Measurements from ENCODE around the gene F9. TPM values are rescaled to one million over a fixed set of nuclear protein-coding genes. Genes with fewer than 3 reads are reported as not detected.
"Not testable (repeated sequence)": the region's sequence is repeated elsewhere in the genome, so short reads cannot be mapped to it uniquely, and the experiment has no call there.

F9 gene
- under 1 TPM in 1 of 4 donors, not detected in 3; 0.27 TPM for polyA plus RNA-seq (ENCODE audit: insufficient read length in 4 of 4)

DNA sequence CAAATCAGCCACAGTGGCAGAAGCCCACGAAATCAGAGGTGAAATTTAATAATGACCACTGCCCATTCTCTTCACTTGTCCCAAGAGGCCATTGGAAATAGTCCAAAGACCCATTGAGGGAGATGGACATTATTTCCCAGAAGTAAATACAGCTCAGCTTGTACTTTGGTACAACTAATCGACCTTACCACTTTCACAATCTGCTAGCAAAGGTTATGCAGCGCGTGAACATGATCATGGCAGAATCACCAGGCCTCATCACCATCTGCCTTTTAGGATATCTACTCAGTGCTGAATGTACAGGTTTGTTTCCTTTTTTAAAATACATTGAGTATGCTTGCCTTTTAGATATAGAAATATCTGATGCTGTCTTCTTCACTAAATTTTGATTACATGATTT is at the start of gene F9:
Gene F9 (plus strand): TSS at position 190 of the 400 bp plus-strand sequence. CDS start 26 bp downstream, at position 216.
- DNase-seq (ENCODE audit: low read depth in 4 of 4, low spot score in 3 of 4): no peak

DNA sequence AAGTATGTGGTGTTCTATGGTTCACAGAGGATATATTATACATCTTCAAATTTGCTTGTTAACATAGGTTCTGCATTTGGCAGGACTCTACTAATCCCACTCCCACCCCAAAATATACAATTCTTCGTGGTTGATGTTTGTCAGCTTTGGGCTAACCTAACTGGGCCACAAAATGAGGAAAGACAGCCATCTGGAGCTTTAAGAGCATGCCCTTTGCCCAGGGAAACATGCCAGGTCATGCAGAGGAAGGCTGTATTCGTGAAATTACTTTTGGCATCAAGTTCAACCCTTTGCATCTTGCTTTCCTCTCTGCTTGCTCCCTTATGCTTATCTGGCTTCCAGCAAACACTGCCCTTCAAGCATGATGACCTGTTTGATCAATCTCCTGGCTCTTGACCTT is 46.8 kb upstream of the F9 start:
- no peak for DNase-seq (ENCODE audit: low read depth in 4 of 4, low spot score in 3 of 4)

DNA sequence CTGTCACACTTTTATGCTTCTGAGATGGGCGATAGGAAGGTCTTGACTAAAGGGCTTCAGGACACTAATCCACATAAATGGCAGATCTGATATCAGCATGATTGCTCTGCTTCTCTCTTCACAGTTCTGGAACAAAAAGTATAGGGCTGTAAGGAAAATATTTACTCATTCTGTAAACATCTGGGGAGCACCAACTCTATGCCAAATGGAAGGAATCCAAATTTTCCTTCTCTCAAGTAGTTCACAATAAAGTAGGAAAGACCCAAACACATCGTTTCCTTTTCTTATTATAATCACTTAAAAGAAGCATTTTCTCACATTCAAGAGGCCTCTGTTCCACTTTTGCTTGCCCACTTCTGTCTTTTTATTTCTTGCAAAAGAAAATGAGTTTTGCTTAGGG is 45.9 kb upstream of the F9 start:
- DNase-seq (ENCODE audit: low read depth in 4 of 4, low spot score in 3 of 4): no peak

DNA sequence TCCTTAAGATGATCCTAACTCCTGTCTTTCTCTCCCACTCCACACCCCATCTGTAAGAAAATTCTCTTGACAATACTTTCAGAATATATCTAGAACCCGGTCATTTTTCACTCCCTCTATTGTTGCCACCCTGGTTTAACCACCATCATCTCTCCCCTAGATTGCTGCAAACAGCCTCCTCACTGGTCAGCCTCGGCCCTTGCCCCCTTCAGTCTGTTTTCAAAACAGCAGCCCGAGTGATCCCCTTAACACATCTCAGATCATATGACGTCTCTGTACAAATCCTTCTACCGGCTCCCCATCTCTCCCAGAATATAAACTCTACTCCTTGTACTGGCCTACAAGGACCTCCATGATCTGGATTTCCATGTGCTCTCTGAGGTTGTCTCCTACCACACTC is 35.2 kb upstream of the F9 start:
- DNase-seq (ENCODE audit: low read depth in 4 of 4, low spot score in 3 of 4): no peak

DNA sequence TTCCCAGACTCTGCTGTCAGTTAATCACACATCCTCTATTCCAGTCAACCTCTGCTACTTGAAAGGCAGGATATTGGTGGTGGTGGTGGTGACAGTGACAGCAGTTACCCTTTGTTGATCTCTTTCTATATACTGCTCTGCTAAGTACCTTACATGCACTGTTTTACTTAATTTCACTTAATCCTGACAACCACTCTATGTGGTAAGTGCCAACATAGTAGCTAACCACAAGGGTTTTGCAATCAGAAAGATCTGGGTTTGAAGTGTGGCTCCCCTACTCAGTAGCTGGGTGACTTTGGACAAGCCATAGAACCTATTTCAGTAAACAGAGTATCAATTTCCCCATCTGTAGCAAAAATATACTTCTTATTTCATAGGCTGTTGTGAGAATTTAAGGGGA is 24.2 kb upstream of the F9 start:
- no peak for DNase-seq (ENCODE audit: low read depth in 4 of 4, low spot score in 3 of 4)

DNA sequence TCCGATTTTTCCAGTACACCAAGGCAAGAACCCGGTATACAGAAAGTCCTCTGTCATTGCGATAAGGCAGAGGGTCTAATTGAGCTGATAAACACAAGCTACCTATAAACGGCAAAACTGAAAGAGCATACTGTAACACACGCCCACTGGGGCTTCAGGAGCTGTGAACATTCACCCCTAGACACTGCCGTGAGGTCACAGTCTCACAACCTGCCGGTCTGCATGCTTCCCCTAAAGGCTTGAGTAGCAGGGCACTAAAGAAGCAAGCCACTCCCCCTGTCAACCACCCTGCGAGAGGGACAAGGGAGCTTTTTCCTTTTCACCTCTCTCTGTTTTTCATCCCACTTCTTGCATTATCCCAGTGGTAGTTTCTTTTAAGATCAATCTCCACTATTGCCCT is 22.4 kb upstream of the F9 start:
- DNase-seq (ENCODE audit: low read depth in 4 of 4, low spot score in 3 of 4): no peak

DNA sequence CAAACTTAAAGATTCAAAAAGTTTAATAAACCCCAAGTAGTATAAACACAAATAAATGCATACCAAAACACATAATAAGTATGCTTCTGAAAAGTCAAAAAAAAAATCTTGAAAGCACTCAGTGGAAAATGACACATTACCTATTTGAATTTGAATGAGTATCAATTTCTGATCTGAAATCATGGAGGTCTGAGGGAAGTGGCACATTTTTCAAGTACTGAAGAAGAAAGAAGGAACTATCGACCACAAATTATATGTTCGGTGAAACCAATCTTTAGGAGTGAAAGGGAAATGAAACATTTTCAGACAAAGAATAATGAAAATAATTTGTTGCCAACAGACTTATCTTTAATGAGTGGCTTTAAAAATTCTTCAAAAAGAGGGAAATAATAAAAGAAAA is 12.1 kb upstream of the F9 start:
- no peak for DNase-seq (ENCODE audit: low read depth in 4 of 4, low spot score in 3 of 4)

DNA sequence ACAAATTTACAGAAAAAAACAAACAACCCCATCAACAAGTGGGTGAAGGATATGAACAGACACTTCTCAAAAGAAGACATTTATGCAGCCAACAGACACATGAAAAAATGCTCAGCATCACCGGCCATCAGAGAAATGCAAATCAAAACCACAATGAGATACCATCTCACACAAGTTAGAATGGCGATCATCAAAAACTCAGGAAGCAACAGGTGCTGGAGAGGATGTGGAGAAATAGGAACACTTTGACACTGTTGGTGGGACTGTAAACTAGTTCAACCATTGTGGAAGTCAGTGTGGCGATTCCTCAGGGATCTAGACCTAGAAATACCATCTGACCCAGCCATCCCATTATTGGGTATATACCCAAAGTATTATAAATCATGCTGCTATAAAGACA is 1.7 kb upstream of the F9 start:
- DNase-seq (ENCODE audit: low read depth in 4 of 4, low spot score in 3 of 4): not testable (repeated sequence)

DNA sequence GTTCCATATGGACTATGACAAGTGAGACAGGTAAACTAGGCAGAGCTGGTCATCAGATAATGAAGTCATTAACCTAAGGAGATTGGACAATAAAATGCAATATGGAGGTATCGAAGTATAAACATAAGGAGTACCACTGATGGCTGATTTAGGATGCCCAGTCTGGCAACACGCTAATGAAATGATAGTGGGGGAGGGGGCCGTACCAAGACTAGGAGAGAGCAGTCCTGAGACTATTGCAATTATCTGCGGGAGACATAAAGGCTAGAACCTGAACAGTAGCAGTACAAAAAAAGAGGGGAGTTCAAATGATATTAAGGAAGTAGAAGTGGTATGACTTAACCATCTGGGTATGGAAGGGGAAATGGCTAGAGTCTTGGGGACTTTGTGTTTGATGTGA is 2.3 kb downstream of the F9 start:
- no peak for DNase-seq (ENCODE audit: low read depth in 4 of 4, low spot score in 3 of 4)

DNA sequence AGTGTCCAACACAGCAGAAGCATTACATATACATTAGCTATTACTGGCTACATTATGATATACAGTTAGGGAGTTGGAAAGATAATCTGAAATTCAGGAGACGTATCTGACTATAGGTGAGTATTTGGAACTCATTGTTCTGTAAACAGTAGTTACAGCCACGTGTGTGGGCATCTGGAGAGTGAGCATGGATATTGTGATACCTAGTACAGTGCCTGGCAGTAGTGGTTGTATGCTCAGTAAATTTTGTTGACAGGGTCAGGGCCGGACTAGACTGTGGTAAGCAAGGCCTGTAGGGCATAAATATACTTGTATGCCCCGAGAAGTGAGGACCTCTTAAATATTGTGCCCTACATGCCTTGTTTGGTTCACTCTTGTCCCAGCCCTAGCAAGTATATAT is 2.9 kb downstream of the F9 start:
- no peak for DNase-seq (ENCODE audit: low read depth in 4 of 4, low spot score in 3 of 4)

DNA sequence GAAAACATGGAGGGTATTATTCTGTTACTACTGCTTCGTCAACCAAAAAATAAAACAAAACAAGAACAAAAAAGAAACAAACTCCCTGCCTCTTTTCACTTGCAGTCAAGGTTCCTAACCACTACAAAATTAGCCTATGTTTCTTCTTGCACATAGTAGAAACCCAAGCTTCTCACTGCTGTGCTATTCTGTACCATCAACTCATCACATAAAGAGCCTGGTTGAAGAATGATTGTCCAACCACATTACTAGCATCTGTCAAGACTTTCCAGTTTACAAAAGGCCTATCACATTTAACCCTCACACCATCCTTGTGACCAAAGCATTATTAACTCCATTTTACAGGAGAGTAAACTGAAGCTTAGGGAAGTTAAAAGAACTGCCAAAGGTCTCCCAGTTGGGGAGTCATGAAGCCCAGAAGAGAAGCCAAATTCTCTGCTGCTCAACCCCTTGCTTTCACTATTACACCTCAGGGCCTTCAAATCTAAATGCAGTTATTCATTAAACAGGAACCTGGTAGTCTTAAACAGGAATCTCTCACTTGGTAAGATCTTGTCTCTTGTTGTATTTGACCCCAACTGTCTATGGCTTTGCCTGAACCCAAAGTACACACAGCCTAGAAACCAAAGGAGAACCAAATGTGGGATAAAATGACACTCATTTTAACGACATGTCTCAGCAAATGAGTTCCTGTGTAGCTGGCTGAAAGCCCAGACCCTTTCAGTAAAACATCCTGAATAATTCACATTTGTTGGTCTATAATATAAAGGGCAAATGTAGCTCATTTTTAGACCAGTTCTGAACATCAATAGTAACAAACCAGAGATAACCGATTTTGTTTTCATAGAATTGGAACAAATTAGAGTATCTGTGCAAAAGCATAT is 8.6 kb downstream of the F9 start:
- DNase-seq (ENCODE audit: low read depth in 4 of 4, low spot score in 3 of 4): peak in 1 of 4 donors; percentile 1

DNA sequence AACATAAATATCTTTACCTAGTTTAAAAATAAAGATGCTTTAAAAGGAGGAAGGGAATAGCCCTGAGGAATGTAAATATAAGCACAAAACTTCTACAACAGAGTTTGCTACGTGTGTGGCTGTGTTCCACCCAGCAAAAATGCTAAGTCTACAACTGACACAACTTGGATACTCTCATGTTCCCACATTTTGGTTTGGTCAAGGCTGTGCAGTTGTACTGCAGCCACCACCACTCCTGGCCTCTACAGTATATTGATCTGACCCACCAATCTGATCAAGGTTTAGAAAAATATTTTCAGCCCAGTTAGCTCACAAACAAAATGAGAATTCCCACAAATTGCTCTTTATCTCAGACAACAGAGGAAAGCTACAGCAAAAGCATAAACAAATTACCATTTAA is 12.1 kb downstream of the F9 start:
- no peak for DNase-seq (ENCODE audit: low read depth in 4 of 4, low spot score in 3 of 4)

DNA sequence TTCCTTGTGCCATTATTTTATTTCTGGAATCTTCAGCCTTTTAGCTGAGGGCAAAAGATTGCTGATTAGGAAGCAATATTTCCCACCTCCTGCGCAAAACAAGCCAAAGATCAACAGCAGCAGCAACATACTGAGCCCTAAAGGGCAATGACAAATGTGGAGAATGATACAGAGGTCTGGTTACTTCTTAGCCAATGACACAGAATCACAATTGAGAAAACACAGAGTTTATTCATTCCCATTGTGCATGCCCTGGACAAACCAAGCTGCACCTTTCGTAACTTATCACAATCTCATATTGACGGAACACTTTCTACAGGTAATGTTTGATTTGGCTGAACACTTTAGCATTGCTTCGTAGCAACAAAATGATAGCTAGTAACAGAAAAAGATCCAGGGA is 13.4 kb downstream of the F9 start:
- DNase-seq (ENCODE audit: low read depth in 4 of 4, low spot score in 3 of 4): no peak

DNA sequence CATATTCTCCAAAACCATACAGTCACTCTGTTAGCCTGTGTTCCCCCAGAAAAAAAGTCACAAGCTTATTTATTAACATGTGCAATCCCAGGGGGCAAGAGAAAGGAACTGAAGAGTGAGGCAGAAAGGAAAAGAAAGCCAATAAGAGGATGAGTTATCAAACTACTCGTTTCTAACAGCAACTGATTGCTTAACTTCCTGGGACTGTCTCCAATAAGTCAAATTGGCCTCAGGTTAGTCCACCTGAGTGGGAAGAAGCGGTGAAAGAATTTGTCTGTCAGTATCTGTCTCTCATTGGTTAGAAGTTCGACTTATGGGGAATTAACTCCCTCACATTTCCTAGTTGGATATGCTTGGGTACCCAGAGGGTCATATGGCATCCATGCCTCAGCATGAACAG is 14.1 kb downstream of the F9 start:
- DNase-seq (ENCODE audit: low read depth in 4 of 4, low spot score in 3 of 4): no peak

DNA sequence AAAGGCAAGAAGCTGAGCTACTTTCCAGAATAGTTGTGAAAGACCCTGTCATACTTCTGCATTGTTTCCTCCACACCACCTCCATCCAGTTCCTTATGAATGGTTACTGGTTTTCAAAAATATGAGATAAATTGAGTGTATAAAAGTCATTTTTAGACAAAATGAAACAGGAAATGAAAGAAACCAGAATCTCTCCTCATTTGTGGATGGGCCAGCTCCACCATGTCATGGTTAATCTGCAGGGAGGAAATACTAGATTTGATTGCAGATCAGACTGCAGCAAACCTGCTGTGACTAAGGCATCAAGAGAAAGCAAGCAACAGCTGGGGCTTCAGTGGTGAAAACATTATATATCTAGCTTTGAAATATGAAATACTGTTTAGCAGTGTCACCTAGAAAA is 23.8 kb downstream of the F9 start:
- no peak for DNase-seq (ENCODE audit: low read depth in 4 of 4, low spot score in 3 of 4)

DNA sequence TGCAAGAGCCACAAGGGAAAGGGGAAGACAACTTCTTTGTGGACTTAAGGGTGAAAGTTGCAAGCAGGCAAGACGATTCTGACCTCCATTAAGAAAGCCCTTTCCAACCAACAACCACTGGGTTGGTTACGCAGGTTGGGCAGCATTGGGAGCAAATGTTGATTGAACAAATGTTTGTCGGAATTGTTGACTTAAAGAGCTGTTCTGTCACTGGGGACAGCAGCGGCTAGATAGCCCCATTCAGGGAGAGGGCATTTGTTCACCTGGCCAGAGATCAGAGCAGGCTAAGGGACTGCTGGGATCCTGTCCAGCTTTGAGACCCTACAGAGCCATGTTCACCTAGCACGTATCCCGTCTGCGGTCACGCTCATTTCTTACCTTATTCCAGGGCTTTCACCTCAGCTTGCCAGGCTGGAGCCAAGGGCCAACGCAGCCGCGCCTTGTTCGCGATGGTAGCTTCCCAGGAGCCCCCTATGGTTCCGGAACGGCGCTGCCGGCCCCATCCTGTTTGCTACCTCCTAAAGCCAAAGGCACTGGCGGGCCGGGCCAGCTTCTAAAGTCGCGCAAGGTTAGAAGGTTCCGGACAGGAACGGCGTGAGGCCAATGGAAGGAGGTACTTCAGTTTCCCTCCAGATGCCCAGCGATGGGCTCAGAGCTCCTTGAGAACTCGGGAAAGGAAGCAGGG is 24.6 kb downstream of the F9 start:
- DNase-seq (ENCODE audit: low read depth in 4 of 4, low spot score in 3 of 4): no peak

DNA sequence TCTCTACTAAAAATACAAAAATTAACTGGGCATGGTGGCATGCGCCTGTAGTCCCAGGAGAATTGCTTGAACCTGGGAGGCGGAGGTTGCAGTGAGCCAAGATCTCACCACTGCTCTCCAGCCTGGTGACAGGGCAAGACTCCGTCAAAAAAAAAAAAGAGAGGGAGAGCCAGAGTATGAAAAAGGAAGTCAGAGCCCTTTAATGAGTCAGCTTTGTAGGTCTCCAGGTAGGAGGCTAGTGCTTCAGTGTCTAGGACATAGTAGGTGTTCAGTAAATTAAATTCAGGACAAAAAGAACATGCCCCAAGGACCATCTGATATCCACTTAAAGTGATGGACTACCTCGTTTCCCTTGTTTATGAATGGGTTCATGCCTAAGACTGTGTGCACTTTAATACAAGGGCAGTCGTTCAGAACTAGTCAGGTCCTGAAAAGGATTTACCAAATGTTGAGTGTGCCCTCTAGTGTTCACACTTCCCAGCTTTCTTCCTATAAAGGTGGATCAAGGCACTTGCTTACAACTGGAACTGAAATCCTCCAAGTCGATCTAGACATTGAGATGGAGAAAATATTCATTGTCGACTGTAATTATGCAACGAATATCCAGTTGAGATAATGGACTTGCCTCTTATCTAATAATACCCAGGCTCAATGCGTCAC is 29.0 kb downstream of the F9 start:
- DNase-seq (ENCODE audit: low read depth in 4 of 4, low spot score in 3 of 4): peak; percentile 12 to 44 (median 28)

DNA sequence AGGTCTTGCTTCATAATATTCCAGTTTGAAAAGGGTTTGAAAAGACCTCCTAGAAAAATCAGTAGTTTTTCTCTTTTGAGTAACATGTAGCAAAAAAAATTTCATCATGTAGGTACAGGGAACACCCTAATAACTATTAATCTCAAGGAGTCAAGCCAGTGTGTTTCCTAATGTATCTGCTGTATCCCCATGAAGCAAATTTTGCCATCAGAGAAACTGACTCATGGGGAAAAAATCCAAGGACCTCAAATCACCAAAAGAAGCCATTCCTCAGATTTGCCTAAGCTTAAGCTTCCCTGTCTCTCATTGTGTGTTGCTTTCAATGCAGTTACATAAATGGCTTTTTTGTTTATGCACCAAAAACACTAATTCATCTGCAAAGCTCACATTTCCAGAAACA is 29.7 kb downstream of the F9 start:
- no peak for DNase-seq (ENCODE audit: low read depth in 4 of 4, low spot score in 3 of 4)

DNA sequence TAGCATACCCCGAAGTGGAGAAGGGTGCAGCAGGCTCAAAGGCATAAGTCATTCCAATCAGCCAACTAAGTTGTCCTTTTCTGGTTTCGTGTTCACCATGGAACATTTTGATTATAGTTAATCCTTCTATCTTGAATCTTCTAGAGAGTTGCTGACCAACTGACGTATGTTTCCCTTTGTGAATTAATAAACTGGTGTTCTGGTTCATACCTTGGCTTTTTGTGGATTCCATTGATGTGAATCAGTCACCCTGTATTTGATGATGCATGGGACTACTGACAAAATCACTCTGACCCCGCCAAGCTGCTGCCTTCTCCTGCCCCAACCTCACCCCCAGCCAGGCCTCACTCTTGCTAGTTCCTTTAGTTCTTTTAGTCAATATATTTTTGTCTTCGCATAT is 32.7 kb downstream of the F9 start:
- no peak for DNase-seq (ENCODE audit: low read depth in 4 of 4, low spot score in 3 of 4)

DNA sequence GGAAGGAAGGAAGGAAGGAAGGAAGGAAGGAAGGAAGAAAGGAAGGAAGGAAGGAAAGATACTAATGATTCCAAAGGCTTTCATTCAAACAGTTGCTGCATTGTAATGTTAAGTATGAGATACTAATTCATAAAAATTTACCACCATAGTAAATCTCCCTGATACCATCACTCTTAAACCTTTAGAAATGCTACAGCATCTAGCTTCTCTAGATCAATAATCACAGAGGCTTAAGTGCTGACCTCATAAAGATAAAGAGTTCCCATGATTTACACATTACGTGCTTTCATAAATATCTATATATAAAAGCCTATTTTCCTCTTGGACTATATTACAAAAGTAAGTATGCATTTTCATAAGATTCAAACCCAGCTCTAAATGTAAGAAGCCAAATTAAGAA is 36.4 kb downstream of the F9 start:
- DNase-seq (ENCODE audit: low read depth in 4 of 4, low spot score in 3 of 4): no peak

DNA sequence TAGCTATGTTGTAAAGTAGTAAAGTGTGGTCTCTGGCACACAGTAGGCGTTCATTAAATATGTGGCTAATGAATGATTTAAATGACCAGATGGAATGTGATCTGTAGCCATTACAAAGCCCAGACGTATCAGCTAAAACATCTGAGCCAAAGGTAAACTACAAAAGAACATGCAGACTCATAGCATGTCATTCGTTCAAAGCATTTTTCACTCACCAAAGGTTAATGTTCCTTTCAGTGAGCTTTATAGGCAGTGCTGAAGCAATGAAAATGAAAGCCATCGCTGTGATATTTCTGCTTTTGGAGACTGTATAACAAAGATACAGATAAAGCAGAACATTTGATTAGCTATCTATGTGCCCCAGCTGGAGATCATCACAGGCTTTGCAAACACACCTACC is 50.5 kb downstream of the F9 start:
- no peak for DNase-seq (ENCODE audit: low read depth in 4 of 4, low spot score in 3 of 4)

DNA sequence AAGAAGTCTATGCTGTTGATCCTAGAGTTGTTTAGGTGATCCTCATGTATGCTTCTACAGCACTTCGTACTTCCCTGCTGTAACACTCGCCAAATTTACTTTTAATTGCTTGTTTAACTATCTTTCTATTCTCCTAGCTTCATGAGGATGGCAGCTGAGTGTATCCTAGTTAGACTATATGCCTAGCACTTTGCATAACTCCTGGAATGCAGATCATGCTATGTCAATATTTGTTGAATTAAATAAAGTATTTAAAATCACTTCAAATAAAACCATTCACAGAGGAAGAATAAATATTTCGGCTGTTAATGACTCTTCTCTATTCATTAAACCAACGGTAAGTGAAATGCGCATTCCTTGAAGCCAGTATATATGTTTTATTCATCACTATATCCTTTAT is 55.1 kb downstream of the F9 start:
- DNase-seq (ENCODE audit: low read depth in 4 of 4, low spot score in 3 of 4): no peak

Measured in left renal pelvis (tissue), 4 donors.